HG02759 (cell line): ENCODE measurements around the gene C22orf23.

Source experiments
- ATAC-seq: cut with Tn5 transposase; IDR thresholded peaks from one replicate; pipeline ENCODE4 v1.9.1; 2021; ENCODE audit warnings: mild to moderate bottlenecking, moderate library complexity; ENCODE audit not compliant: unreplicated experiment

C22orf23 gene

DNA sequence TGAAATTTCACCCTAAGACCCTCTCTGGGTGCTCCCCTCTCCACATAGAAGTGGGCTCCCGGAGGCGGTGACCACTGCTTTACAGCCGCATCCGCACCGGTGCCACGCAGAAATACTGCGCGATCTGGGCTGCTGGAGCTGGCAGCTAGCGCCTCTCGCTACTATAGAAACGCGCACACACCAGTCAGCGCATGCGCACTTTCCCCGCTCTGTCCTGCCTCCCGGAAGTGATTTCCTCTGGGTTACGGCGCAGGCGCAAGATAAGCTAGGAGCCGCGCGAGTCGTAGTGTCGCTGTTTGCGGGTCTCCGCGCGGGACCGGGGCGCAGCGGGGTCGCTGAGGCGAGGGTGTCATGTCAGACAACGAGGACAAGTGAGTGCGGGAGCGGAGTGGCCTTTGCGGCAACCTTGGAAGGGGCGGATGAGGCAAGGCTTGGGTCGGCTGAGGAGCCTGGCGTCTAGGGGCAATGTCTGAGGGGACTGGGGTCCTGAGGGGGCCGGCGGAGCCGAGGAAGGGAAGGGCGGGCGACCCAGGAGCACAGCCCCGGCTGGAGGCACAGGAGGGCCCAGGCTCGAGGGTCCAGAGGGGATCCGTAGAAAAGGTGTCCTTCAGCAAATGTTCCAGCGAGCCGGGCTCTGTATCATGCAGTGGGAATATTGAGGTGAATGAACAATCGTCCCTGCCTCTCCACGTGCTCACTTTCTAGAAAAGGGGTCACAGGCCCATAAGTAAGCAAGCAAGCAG lies at the start of gene C22orf23, which contains the start of gene POLR2F:
TSS of gene C22orf23 (minus strand) at position 165 of the 743 bp plus-strand sequence. CDS start 452 bp downstream, outside the sequence.
TSS of gene POLR2F (plus strand) at position 263 of the 743 bp plus-strand sequence. CDS start at position 352, 89 bp downstream.
- peak; percentile 93 for ATAC-seq

DNA sequence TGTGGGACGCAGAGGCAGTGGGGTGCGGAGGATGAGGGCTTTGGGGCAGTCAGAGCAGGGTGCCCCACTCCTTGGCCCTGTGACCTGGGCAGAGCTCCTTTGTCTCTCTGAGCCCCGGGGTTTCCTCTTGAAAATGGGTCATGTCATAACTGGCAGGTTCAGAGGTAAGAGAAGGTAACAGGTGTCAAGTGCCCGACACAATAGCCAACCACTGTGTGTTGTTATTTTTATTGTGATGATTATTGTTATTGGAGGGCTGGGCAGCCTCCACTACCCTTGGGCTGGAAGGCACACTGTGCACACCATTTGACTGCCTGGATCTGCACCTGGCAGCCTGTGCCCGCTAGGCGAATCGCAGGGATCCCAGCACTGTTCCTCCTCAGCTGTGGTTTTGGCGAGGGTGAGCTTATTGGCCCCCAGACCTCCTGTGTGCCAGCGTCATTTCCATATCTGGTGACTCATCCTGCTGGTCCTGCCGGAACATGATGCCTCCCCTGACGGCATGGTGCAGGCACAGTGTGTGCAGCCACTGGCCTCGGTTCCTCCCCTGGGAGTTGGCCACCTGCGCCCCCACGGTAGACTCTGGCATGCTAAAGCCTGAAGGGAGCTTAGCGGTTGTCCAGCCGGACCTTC lies 46.4 kb upstream of the C22orf23 start:
- no peak for ATAC-seq

DNA sequence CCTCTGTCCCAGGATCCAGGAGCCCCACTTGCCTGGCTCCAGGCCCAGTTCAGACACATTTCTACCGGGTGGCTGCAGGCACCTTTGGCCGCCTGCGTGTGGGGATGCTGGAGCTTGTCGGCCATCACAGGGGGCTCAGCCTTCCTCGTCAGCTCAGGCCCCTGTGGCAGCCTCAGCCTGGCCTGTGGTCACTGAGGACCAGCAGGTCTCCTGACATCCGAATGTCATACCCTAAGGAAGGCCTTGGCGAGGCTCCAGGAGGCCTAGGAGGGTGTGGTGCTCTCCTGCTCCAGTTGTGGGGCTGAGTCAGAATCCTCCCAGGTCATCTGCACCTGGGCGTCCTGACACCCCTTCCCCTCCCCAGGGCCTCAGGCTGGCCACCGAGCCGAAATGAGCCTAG lies 45.8 kb upstream of the C22orf23 start:
- no peak for ATAC-seq

DNA sequence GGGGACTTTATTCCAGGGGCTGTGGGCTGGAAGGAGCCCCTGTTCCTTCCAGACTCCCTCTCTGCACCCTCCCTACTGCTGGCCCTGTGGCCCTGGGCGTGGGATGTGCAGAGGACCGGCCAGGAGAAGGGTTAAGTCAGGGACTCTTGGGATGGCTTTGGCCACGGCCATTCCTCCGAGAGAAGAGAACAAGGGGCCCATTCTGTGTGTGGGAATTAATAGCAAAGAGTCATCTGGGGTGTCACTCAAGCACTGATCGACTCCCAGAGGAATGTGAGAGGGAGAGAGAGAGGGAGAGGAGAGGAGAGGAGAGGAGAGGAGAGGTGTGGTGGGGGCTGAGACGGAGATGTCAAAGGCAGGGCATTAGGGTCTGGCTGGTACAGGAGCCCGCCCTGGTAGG lies 45.1 kb upstream of the C22orf23 start:
- ATAC-seq, result no peak

DNA sequence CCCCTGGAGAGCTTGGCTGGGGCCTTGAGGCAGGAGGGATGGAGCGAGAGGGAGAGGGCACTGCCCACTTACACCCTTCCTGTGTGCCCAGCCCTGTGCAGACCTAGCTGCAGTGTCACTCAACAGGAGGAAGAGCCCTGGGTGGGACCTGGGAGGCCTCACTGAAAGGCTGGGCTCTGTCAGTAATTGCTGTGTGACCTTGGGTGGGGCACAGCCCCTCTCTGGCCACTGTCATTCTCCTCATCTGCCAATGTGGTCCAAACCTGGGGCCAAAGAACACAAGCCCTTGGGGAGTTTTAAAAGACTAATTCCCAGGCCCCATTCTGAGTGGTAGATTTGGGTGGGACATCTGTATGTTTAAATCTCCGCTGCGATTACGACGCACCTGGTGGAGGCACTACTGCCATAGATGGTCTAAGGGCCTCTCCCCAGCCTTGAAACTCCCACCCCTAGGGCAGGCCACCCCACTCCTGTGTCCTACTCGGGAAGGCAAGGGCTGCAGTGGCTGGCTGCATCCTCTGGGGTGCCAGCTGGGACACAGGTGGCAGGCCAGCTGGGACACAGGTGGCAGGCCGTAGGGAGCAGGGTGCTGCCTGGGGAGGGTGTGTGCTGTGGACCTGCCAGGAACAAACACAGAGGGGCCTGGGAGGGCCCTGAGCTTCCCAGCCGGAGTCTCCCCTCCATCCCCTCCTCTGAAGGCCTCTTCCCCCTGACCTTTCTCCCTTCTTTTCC lies 43.3 kb upstream of the C22orf23 start:
- no peak for ATAC-seq

DNA sequence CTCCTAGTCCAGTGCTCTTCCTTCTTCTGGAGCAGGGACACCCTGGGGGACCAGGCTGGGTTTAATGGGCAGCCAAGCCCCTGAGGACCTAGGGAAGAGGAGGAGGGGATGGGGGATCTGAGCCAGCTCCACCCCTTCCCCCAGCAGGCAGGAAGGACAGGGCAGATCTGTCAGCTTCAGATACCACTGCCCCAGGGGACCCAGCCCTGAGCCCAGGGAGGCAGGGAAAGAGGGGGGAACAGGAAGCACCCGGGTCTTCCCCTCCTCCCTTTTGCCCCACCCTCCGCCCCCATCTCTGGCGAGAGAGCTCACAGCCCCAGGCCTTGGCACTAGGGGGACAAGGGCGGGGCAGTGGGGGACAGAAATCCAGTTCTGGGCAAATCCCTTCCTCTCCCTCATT lies 42.7 kb upstream of the C22orf23 start:
- no peak for ATAC-seq

DNA sequence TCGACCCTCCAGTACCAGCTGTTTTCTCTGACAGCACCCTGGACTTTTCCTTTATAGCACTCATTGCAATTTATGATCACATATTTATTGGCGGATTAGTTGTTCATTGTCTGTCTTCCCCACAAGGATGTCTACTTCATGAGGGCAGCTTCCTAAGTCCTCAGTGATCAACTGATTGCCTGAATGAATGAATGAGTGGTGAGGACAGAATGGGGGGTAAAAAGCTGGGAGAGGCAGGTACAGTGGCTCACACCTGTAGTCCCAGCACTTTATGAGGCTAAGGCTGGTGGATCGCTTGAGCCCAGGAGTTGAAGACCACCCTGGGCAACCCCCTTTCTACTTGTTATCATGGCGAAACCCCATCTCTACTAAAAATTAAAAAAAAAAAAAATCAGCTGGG lies 42.1 kb upstream of the C22orf23 start:
- no peak for ATAC-seq

DNA sequence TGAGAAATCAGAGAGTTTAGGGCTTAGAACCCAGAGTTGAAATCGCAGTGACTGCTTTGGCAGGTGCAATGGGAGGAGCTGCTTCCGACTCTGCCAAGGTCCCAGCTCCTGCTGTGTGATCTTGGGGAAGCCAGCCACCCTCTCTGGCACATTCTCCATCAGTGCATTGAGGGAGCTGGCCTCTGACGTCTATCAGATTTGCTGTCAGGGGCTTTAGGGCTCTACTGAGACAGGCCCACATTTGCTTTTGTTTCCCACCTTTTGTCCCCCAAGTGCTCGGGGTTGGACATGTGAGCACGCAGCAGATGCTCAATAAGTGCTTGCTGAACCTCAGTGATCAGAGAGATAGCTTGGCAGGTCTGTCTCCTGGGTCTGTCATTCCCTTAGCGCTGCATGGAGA lies 41.6 kb upstream of the C22orf23 start:
- no peak for ATAC-seq

DNA sequence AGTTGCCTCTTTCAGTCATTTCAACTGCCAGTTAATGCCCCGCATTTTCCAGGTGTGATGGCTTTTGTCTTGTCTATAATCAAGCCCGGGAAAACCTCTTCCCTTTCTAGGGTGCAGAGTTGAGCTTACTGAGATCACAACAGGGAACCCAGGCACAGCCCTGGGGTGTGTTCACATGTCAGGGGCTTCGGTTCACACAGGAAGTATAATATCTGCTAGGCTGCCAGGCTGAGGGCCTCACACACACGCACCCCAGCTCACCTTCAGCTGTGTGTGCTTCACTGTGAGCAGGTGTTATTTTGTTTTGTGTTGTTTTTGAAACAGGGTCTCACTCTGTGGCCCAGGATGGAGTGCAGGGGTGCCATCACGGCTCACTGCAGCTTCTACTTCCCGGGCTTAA lies 40.6 kb upstream of the C22orf23 start:
- no peak for ATAC-seq

DNA sequence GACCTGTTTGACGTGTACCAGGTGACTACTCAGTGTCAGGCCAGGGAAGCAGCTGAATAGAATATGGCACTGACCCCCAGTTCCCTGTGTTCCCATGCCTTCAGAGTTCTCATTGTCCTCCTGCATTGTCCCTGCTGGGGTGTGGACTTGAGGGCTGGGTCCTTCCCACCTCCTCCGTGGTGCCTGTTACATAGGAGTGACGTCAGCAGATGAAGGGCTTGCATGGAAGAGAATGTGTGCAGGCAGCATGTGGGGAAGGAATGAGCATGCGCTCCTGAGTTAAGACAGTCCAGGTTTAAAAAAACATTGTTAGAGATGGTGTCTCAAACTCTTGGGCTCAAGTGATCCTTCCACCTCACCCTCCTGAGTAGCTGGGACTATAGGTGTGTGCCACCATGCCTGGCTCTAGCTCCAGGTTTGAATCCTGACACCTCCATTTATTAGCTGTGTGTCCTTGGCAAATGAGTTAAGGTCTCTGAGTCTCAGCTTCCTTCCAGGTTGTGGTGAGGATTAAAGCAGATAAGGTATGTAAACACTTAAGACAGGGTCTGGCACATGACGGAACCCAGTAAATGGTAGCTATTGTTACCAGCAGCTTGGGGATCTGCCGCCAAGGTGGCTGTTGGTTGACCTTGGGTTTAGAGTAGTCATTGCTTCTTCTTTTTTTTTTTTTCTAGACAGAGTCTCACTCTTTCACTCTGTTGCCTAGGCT lies 38.5 kb upstream of the C22orf23 start:
- no peak for ATAC-seq

DNA sequence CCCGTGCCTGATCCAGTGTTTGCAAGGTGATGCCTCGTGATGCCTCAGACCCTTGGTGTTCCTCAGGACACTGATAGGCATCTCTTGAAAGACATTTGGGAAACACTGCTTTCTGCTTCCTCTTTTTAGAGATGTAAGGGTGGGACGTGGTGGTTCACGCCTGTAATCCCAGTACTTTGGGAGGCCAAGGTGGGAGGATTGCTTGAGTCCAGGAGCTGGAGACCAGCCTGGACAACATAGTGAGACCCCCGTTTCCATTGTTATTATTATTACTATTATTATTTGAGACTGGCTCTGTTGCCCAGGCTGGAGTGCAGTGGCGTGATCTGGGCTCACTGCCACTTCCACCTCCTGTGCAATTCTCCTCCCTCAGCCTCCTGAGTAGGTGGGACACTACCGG lies 37.5 kb upstream of the C22orf23 start:
- ATAC-seq, result no peak

DNA sequence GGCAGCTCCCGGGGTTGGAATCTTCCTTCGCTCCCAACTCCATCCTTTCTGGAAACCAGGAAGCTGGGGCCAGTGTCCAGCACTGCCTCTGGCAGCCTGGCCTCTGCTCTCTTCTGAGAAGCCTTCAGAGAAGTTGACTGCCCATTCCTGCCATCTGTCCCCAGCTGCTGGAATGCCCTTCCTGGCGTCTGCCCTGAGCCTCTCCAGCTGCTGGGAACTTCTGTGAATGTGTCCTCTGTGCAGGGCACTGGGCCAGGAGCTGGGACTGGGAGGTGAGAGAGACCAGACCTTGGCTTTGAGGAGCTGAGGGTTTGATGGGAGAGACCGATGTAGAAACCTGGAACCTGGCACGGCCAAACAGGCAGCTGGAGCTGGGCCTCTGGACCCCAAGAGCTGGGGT lies 36.9 kb upstream of the C22orf23 start:
- no peak for ATAC-seq

DNA sequence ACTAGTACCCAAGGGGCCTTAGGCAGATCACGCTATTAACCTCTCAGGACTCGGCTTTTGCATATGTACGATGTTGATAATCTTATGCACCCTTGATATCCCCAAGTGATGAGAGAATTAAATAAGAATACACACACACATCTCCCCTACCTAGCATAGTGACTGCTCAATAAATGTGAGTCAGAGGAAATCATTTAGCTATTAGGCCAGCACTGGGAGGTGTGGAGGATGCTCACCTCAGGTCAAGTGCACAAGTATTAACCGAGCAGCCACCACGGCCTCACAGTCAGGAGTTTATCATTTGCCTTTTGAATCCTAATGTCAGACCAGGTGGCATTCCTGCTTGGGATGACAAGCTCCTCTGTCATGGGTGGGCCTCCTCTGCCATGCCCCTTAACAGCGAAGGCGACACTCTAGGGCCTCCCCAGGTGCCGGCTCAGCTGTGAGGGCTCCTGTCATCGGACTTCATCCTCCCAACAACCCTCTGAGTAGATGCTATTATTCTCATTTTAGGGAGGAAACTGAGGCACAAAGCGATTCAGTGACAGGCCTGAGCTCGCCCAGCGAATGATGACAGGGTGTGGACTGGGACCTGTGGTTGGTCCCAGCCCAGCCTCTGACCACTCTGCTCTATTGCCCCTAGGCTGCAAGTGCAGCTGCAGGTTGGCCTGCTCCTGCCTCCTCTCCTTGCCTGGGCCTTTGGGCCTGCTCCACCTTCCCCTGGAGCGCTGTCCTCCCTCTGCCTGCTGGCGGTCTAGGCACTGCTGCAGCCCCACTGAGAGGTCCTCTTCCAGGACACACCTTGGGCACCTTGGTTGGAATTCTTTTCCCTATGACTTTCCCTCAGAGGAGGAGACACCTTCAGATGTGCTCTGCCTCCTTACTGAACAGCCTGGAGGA lies 36.0 kb upstream of the C22orf23 start:
- no peak for ATAC-seq

DNA sequence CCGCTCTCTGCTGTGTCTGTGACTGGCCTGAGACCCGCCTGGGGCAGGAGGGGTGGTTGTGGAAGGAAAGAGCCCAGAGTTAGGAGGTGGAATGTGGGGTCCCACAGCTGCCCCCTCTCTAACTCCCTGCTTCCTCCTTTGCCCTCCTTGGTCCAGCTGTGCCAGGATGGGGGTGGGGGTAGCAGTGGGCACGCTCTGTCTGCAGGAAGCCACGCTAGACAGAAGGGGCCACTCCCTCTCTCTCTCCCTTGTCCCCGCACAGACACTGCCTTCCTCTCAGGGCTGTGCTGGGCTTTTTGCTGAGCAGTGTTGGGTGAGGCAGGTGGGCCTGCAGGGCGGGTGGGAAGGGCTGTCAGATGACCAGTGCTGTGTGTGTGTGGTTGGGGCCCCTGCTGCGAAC lies 33.0 kb upstream of the C22orf23 start:
- no peak for ATAC-seq

DNA sequence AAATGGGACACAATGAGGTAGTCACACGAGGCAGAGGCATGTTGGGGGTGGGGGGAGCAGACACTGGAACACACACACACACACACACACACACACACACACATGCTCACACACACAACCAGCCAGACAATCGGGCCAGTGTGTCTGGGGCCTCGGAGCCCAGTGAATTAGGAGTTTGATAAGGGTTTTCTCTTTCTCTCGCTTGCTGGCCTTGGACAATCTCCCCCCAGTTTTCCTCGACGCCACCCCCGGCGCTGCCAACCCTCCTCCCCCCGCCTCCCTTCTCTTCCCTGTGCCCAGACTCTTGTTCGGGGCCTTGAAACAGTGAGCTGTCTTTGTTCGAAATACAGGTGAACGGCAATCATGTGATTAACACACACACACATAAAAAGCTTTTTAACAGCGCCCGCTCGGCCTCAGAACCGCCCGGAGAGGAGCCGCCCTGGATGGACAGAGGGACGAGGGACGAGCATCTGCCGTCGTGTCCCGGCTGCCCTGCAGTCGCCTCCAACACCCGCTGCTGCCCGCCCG lies 32.4 kb upstream of the C22orf23 start:
- ATAC-seq, result no peak

DNA sequence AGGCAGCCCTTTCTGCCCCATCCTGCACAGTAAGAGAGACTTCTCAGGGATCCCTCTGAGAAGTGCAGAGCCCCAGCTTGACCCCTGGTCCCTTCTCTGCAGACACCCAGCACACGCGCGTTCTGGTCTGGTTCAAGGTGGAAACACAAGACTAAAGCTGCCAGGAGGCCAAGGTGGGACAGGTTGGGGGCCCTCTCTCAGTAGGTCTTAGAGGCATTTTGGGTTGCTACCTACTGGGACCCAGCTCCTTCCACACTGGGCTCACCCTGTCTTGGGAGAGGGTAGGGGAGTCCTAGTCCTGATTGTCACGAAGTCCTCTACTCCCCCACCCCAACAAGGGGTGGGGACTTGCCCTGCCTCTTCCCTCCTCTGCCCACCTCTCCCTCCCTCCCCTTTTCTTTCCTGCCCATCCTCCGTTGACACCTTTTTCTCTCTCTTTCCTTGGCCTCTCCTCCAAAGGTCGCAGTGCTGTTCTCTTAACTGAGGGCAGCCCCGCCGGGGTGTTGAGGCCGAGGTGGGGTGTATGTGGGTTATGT lies 31.7 kb upstream of the C22orf23 start:
- ATAC-seq, result no peak

DNA sequence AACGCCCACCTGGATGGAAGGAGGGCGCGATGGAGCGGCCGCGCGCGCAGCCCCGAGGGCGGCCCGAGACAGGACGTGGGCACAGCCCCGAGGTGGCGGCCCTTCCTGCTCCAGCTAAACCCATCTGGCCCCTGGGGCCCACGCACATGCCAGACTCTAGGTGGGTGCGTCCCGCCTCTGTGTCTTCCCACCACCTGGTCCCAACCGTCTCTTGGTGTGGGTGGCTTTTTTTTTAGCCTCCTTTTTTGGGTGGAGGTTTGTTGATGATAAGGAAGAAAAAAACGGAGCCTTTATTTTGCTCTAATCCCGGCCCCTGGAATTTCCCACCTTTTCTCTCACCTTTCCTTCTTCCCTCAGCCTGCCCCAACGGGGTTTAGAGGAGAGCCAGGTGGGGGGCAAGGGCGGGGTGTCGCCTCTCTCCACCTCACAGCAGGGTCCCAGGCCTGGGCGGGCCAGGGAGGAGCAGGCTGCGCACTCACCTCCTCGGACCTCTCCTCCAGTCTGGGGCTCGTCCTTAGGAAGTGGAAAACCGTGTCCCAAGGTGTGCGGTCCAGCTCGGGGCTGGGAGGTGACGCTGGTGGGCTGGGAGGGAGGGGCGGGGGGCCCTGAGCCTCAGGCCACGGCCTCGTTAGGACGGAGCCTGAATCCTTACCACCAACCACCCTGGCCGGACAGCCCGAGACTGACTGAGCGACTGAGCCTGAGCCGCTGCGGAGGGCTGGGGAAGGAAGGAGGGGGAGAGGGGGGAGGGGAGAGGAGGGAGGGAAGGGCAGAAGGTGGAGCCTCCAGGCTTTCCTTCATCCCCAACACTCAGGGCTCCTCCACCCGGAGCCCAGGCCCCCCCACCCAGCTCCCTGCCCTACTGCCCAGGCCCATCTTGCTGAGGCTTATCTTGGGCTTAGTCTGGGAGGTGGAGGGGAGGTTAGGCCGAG lies 30.7 kb upstream of the C22orf23 start, which contains the start of gene SOX10:
TSS of gene SOX10 (minus strand) at position 696 of the 932 bp plus-strand sequence. CDS start 771 bp downstream, outside the sequence.
- no peak for ATAC-seq
